Coronary artery (tissue), 2 donors: Measurements from ENCODE around the gene KCNIP3.

Experiments used
- DNase-seq: peaks from one replicate; pipeline ENCODE4 v3.0.0-alpha.2; 2017; ENCODE audit warnings: low spot score
- H3K27ac ChIP-seq, 2 donors: fragments of 200-600 bp; sonication (generic); one replicate each; pipeline ENCODE4 v1.5.1; 2016 to 2019
- H3K4me3 ChIP-seq: fragments of 200-600 bp; sonication (generic); 2 replicates; pipeline ENCODE4 v1.5.1; 2016; ENCODE audit warnings: mild to moderate bottlenecking, moderate library complexity
- TF ChIP-seq, protein P1 (sequence below): fragments of 200-600 bp; sonication (generic); IDR thresholded peaks from one replicate; pipeline ENCODE4 v1.5.1; 2019; ENCODE audit warnings: antibody characterized with exemption

KCNIP3 gene

DNA sequence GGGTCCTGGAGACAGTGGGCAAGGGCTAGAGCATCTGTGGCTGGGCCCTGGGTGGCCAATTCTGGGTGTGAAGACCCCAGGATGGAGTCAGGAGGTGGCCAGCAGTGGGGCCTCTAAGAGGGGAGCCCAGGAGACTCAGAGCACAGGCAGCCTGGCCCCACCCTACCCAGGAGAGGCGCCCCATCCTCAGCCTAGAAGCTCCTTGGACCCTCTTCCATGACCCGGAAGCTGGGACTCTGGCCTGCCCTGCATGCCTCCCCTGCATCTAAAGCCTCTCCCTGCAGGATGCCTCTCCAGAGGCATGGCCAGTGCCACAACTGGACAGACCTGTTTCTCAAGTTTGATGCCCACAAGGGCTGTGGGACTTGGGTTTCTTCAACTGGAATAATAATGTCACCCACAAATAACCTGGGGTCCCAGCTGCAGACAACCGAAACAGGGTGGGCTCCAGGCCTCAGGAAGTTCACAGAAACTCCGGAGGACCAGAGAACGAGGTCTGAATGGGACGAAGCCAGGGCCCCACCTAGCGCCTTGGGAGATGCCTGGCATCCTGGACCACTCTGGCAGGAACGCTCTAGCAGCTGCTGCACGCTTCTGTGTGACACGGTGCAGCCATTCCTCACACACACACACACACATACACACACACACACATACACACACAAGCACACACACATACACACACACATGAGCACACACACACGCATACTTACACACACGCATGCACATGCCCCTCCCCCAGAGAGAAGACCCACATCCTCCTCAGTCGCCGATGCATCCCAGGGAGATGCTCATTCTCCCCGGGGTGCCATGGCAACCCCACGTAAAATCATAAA lies 16.4 kb downstream of the KCNIP3 start:
- Histone ChIP-seq H3K27ac (no peak overlapping the region), H3K4me3 (no peak overlapping the region)
- TF ChIP-seq, protein P1, sequence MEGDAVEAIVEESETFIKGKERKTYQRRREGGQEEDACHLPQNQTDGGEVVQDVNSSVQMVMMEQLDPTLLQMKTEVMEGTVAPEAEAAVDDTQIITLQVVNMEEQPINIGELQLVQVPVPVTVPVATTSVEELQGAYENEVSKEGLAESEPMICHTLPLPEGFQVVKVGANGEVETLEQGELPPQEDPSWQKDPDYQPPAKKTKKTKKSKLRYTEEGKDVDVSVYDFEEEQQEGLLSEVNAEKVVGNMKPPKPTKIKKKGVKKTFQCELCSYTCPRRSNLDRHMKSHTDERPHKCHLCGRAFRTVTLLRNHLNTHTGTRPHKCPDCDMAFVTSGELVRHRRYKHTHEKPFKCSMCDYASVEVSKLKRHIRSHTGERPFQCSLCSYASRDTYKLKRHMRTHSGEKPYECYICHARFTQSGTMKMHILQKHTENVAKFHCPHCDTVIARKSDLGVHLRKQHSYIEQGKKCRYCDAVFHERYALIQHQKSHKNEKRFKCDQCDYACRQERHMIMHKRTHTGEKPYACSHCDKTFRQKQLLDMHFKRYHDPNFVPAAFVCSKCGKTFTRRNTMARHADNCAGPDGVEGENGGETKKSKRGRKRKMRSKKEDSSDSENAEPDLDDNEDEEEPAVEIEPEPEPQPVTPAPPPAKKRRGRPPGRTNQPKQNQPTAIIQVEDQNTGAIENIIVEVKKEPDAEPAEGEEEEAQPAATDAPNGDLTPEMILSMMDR = no peak
- DNase-seq = no peak

DNA sequence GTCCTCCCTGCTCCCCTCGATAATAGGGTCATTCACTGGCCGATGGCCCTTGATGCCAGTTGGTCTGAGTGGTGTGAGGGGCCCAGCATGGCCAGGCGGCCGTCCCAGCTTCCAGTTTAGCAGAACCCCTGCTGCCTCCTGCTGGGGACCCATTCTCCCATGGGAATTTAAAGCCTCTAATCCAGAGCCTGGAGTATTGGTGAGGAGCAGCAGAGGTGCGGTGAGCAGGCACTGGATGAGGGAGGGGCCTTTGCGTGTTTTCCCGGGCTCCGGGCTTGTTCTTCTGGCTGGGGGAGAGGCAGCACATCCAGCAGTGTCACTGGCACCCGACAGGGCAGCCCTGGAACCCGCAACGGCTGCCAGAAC lies 17.4 kb downstream of the KCNIP3 start:
- no peak for DNase-seq
- TF ChIP-seq, protein P1 = no peak
- no peak overlapping the region for H3K27ac ChIP-seq
- no peak overlapping the region for H3K4me3 ChIP-seq

DNA sequence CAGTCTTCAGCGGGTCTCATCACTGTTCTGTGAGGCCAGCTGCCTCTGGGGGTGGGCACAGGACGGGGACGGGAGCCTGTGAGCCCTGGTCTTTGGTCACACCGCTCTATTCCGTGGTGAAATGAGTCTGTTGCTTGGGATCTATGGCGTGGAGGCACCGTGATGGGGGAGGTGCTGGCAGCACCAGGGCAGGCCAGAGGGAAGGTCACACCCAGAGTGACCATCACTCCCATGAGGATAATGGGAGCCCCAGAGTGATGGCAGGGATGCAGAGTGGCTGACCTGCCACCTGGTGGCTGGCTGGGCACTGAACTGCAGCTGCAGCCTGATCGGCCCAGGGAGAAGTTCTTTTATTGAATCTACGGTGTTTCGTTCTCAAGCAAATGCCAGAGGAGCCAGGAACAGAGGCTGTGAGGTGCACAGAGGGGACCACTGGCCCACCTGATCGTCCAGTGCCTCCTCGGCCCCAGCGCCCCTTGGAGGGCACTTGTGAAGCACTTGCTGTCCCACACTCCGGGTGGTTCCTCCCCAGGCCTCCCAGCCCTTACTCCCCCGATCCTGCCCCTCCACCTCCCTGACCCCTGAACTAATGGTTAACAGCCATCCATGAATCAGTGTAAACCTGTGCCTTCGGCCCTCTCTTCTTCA lies 17.9 kb downstream of the KCNIP3 start:
- no peak for DNase-seq
- H3K4me3 ChIP-seq = no peak overlapping the region
- TF ChIP-seq, protein P1 = no peak
- no peak overlapping the region for H3K27ac ChIP-seq

- TF ChIP-seq, protein P1 = no peak
- DNase-seq = no peak
- no peak overlapping the region for H3K4me3 ChIP-seq
- no peak overlapping the region for H3K27ac ChIP-seq
Observed at GRCh38 chr2:95315801-95316411, 18.8 kb downstream of the KCNIP3 start.

DNA sequence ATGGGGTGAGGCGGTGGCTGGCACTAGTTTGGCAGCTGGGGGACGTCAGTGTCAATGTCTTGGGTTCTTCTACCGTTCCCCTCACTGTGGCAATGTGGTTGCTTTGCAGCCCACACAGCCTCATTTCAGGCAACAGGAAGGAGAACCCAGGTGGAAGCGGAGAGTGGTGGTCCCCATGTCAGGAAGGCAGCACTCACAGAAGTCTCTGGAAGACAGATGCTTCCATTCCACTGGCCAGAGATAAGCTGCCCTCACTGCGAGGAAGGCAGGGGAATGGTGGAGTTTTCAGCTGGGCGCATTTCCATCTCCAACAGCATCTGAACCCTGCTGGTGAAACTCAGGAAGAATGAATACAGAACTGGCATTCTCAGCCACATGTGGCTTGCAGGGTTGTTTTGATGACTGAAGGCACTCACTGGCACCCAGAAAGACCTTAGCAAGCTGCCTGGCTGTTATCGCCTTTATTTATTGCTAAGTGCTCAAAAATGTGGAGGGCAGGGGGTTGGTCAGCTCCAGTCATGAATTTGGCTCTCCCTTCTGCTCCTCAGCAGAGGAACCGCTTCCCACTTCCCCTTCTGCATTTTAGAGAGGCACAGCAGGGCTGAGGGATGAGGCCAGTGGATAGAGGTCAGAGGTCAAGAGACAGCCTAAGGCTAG lies 19.4 kb downstream of the KCNIP3 start:
- TF ChIP-seq, protein P1 = no peak
- Histone ChIP-seq H3K4me3 (no peak overlapping the region), H3K27ac (no peak overlapping the region)
- no peak for DNase-seq

DNA sequence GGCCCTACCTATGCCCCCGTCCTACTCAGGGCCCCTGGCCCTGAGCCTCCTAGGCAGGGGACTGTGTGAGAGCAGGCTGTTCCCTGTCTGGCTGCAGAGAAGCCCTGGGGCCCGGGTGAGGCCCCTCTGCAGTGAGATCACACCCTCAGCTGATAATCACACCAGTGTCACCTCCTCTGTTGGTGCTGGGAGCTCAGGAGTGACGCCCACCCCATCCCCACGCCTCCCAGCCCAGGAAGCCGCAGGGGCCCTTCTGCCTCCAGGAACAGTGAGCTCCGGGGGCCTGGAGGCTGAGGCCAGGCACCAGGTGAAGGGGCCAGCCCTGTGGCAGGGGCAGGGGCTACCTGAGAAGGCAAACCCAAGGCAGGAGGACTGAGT lies 20.0 kb downstream of the KCNIP3 start:
- H3K4me3 ChIP-seq = no peak overlapping the region
- no peak for DNase-seq
- H3K27ac ChIP-seq = no peak overlapping the region
- TF ChIP-seq, protein P1 = no peak
